Measurements from ENCODE around the gene TMEM14B.

DNA sequence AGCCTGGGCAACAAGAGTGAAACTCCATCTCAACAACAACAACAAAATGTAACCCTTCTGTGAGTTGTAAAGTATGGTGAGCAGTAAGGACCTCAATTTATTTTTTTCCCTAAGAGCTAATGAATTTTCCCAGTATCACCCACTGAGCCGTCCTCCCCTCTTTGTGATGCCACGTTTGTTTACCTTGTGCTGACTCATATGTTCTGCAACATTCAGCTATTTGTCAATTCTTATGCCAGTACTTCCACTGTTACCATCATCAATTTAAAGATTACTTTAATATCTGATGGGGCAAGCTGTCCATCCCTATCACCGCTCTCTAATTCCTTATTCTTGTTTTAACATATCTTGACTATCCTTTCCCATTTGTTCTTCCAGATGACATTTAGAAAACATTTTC is 53.2 kb downstream of the TMEM14B start:
- TF ChIP-seq, protein P1, sequence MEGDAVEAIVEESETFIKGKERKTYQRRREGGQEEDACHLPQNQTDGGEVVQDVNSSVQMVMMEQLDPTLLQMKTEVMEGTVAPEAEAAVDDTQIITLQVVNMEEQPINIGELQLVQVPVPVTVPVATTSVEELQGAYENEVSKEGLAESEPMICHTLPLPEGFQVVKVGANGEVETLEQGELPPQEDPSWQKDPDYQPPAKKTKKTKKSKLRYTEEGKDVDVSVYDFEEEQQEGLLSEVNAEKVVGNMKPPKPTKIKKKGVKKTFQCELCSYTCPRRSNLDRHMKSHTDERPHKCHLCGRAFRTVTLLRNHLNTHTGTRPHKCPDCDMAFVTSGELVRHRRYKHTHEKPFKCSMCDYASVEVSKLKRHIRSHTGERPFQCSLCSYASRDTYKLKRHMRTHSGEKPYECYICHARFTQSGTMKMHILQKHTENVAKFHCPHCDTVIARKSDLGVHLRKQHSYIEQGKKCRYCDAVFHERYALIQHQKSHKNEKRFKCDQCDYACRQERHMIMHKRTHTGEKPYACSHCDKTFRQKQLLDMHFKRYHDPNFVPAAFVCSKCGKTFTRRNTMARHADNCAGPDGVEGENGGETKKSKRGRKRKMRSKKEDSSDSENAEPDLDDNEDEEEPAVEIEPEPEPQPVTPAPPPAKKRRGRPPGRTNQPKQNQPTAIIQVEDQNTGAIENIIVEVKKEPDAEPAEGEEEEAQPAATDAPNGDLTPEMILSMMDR (IDR thresholded peaks at IDR 0.05): no peak
- TF ChIP-seq POLR2A (IDR thresholded peaks at IDR 0.05) (no peak), EP300 (IDR thresholded peaks at IDR 0.05) (no peak), POLR2AphosphoS5 (IDR thresholded peaks at IDR 0.05) (no peak)

Data from upper lobe of left lung (tissue), 4 donors.